ENCODE measurements around the gene RALGPS2. TPM values are rescaled to one million over a fixed set of nuclear protein-coding genes. Genes with fewer than 3 reads are reported as not detected.
A peak's percentile ranks its signal among the peaks of the same experiment; 100 is the strongest.

Gene RALGPS2
- total and polyA plus RNA-seq, 11 donors: 1.6 to 12.7 (median 8.0) TPM

- Histone ChIP-seq H3K27ac (peak overlapping the region in 11 of 12 donors; percentile 62 to 92 (median 82)), H3K4me1 (peaks cover 0 to 67% (median 35%) of the 10 kb centered on the region in 12 donors), H3K36me3 (no peaks in the 10 kb centered on the region), H3K27me3 (no peaks in the 10 kb centered on the region), H3K9me3 (no peaks in the 10 kb centered on the region), H3K4me3 (no peak overlapping the region)
- TF ChIP-seq POLR2A (IDR thresholded peaks at IDR 0.05) (no peak), CTCF (IDR thresholded peaks at IDR 0.05) (no peak)
- 64 to 71% (median 68%) methylated on average over 5 of the region's 5 CpGs for WGBS, 4 donors
- intact Hi-C loops (cut with DNase I): loop anchor here in 4 of 10 donors (2.0 to 5.0 kb wide), 2 partner anchors 61 to 62 kb away; partner anchors contain the start of gene ANGPTL1 (in 4 of the 4)
- ATAC-seq: peak in 3 of 4 donors; percentile 13 to 28 (median 24)
- no peak for DNase-seq
These were observed 208.1 kb downstream of the RALGPS2 start for GRCh38 chr1:178933105-178933561.

DNA sequence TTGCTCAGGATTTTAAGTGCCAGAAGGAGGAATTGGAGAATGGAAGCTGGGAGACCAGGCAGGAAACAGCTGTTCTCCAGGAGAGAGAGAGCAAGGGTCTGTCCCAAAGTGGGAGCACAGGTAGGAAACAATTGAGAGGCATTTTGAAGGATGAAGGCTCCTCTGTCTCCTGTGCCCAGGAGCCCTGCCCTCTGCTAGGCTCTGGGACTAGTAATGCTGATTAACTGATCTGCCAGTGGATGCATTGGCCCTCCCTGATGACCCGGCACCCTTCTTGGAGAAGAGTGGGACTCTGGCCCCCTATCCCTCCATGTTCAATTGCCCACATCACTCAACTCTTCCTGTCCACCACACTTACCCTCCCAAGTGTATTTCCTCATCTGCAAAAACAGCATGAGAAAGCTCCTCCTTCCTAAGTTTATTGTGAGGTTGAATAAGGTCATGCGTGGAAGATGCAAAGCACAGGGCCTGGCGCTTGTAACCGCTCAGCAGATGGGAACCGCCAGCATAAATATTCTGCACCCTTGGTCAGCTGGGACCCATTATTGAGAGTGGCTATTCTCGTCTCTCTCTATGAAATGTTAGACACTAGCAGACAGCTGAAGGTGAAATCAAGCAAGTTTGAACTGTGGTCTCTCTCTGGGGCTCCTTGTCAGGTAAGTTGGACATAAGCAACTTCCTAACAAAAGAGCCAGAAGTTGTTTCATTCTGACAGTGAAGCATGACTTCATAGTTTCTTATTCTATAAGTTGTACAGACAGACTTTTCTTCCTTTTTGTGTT, 208.9 kb downstream of the RALGPS2 start:
- intact Hi-C loops (cut with DNase I): loop anchor here in 4 of 10 donors (2.0 to 5.0 kb wide), 2 partner anchors 62 to 63 kb away; partner anchors contain the start of gene ANGPTL1 (in 4 of the 4)
- TF ChIP-seq POLR2A (IDR thresholded peaks at IDR 0.05) (no peak), CTCF (IDR thresholded peaks at IDR 0.05) (no peak)
- Histone ChIP-seq H3K4me3 (no peak overlapping the region), H3K27ac (peak overlapping the region in 11 of 12 donors; percentile 62 to 92 (median 80)), H3K27me3 (no peaks in the 10 kb centered on the region), H3K9me3 (no peaks in the 10 kb centered on the region), H3K4me1 (peaks cover 0 to 71% (median 42%) of the 10 kb centered on the region in 12 donors), H3K36me3 (no peaks in the 10 kb centered on the region)
- DNase-seq (peak in 2 of 5 donors; percentile 20 to 66), ATAC-seq (peak in 1 of 4 donors; percentile 8)
- WGBS, 4 donors: 51 to 81% (median 75%) methylated on average over 6 of the region's 6 CpGs

GRCh38 chr1:178934546-178934945, 209.5 kb downstream of the RALGPS2 start:
- ATAC-seq (no peak), DNase-seq (no peak)
- TF ChIP-seq POLR2A (IDR thresholded peaks at IDR 0.05): no peak
- TF ChIP-seq CTCF (IDR thresholded peaks at IDR 0.05): no peak
- intact Hi-C loops (cut with DNase I): loop anchor here in 3 of 10 donors (5.0 kb wide), 1 partner anchor 62 kb away; the partner anchor contains the start of gene ANGPTL1 (in 3 of the 3)
- no peaks in the 10 kb centered on the region for H3K9me3 ChIP-seq
- WGBS, 4 donors: 64 to 72% (median 70%) methylated on average over 3 of the region's 3 CpGs
- no peaks in the 10 kb centered on the region for H3K36me3 ChIP-seq
- H3K27me3 ChIP-seq: no peaks in the 10 kb centered on the region
- H3K4me3 ChIP-seq: no peak overlapping the region
- peak overlapping the region in 10 of 12 donors; percentile 0 to 92 (median 77) for H3K27ac ChIP-seq
- peaks cover 0 to 71% (median 46%) of the 10 kb centered on the region in 12 donors for H3K4me1 ChIP-seq

DNA sequence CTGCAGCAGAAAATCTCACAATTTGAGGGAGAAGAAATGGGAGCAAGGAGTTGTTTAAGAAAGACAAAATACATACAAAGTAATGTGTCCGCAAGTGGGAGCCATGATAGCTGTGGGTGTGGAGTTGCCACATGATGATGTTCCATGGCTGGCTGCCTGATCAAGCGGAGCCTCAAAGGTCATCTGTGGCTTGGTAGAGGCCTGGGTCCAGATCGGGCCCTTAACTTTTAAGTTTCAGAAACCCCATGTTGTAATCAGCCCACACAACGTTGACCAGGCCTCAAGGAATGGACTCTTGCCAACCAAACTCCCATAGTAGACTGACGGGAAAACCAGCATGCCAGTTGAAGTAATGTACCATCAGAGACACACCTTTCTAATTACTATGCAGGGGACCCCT, 210.6 kb downstream of the RALGPS2 start:
- Histone ChIP-seq H3K27me3 (no peaks in the 10 kb centered on the region), H3K4me1 (peaks cover 5 to 73% (median 50%) of the 10 kb centered on the region in 12 donors), H3K36me3 (no peaks in the 10 kb centered on the region), H3K9me3 (no peaks in the 10 kb centered on the region), H3K27ac (peak overlapping the region in 1 of 12 donors; percentile 92), H3K4me3 (no peak overlapping the region)
- DNase-seq (no peak), ATAC-seq (no peak)
- no peak for TF ChIP-seq POLR2A (IDR thresholded peaks at IDR 0.05)
- no peak for TF ChIP-seq CTCF (IDR thresholded peaks at IDR 0.05)
- intact Hi-C loops (cut with DNase I): no loop called here
- 52 to 66% (median 60%) methylated on average over 5 of the region's 5 CpGs for WGBS, 4 donors
